Cardiac muscle cell (in vitro differentiated cells and primary cell): ENCODE measurements around the gene GH2. TPM values are rescaled to one million over a fixed set of nuclear protein-coding genes. Genes with fewer than 3 reads are reported as not detected.
A peak's percentile ranks its signal among the peaks of the same experiment; 100 is the strongest.
"Not testable (repeated sequence)": the region's sequence is repeated elsewhere in the genome, so short reads cannot be mapped to it uniquely, and the experiment has no call there.

Source experiments
- DNase-seq, 2 donors: peaks; one replicate each; pipeline versions ENCODE4 v3.0.0 to v3.0.0-alpha.2; 2010 to 2017; ENCODE audit warnings: low read depth in 1 of 2, low spot score in 1 of 2
- H3K27ac ChIP-seq: fragments of 200-600 bp; sonication (generic); 2 replicates; pipeline ENCODE4 v1.5.1; 2016
- H3K27me3 ChIP-seq: fragments of 200-600 bp; sonication (generic); 2 replicates; pipeline ENCODE4 v1.6.0; 2016; ENCODE audit warnings: control low read depth
- H3K36me3 ChIP-seq: fragments of 200-600 bp; sonication (generic); 2 replicates; pipeline ENCODE4 v1.5.1; 2016; ENCODE audit warnings: control low read depth
- H3K4me1 ChIP-seq: fragments of 200-600 bp; sonication (generic); 2 replicates; pipeline ENCODE4 v1.8.1; 2017; ENCODE audit warnings: low read depth, mild to moderate bottlenecking, mixed run types
- H3K4me3 ChIP-seq: fragments of 200-600 bp; sonication (generic); 2 replicates; pipeline ENCODE4 v1.5.1; 2016; ENCODE audit warnings: mild to moderate bottlenecking
- H3K9me3 ChIP-seq: fragments of 200-600 bp; sonication (generic); 2 replicates; pipeline ENCODE4 v1.5.1; 2017; ENCODE audit warnings: low read depth, mild to moderate bottlenecking, control low read depth
- polyA plus RNA-seq: library from polyadenylated mRNA; unstranded; fragments of >200 nt; fragmentation: Nextera tagmentation; extraction: Ambion mirVana; gene quantifications from 2 replicates; pipeline ENCODE4 v1.2.1, GENCODE V29; 2016
- total RNA-seq: library from RNA; depleted of rRNA; stranded (reverse); fragments of >200 nt; gene quantifications from 2 replicates; pipeline ENCODE4 v1.2.3, GENCODE V29; 2016
- TF ChIP-seq, protein P1 (sequence below): IDR thresholded peaks from 2 replicates; pipeline ENCODE4 v1.5.1; 2012; ENCODE audit warnings: low read depth, mild to moderate bottlenecking, low read length

The GH2 gene
- total and polyA plus RNA-seq, 2 experiments from 2014 or later: 0.35 TPM; not detected in 1

DNA sequence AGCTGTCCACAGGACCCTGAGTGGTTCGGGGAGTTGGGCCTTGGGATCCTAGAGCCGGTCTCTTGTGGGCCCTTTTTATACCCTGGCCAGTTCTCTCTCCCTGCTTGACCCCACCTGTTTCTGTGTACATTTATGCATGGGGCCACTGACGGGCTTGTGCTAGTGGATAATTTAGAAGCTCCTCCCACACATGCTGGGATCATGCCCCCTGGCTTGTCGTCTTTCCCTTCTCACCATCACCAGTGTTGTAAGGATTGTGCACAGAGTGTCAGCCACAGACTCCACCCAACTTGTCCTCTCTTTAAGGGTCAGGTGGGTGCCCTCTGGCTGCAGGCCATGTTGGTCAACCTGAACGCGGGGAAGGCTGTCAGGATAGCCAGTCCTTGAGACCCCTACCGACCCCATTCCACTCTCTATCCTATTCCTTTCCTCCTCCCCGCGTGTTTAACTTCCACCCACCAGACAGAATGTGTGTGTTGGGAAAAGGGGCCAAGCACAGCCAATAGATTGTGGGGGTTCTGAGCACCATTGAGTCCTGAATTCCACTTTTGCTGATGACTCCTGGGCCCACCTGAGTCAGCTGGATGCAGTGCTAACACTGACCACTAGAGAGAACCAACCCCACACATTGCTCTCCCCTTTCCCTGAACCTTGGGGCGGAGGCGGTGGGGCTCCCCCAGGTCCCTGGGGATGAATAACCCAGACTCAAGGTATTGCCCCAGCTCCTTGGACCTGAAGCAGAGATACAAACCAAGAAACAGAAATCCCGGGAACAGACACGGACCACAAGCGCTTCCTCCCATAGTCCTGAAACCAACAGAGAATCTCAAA, 15.0 kb upstream of the GH2 start, which contains the start of gene CSH1:
CSH1 (minus strand) TSS at position 51 of the 831 bp plus-strand sequence. CDS start 63 bp downstream, outside the sequence.
- H3K4me3 ChIP-seq, H3K27ac ChIP-seq, DNase-seq, H3K27me3 ChIP-seq, H3K4me1 ChIP-seq, H3K36me3 ChIP-seq, H3K9me3 ChIP-seq: not testable (repeated sequence)

GRCh38 chr17:63894821-63895220, 13.1 kb upstream of the GH2 start:
- H3K4me1 ChIP-seq, DNase-seq, H3K4me3 ChIP-seq, H3K36me3 ChIP-seq, H3K9me3 ChIP-seq, H3K27me3 ChIP-seq, H3K27ac ChIP-seq: not testable (repeated sequence)

DNA sequence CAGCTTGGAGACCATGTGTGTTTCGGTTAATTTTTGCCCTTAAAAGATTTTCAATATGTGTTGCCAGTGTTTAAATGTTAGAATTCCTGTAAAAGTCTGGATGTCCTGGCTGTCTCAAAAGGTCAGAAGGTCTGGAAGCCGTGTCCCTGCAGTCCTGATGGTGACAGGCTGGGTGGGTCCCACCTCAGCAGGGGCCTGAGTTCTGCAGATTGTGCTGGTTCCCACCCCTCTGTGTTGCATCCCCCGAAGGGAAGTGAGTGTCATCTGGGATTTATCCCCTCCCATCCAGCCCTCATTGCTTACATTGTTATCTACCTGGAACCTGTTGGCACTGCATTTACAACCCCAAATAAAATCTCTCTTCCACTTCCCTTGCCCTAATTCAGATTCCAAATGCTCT, 12.3 kb upstream of the GH2 start:
- not testable (repeated sequence) for H3K27ac ChIP-seq, H3K27me3 ChIP-seq, H3K4me1 ChIP-seq, H3K36me3 ChIP-seq, H3K4me3 ChIP-seq, DNase-seq, H3K9me3 ChIP-seq

DNA sequence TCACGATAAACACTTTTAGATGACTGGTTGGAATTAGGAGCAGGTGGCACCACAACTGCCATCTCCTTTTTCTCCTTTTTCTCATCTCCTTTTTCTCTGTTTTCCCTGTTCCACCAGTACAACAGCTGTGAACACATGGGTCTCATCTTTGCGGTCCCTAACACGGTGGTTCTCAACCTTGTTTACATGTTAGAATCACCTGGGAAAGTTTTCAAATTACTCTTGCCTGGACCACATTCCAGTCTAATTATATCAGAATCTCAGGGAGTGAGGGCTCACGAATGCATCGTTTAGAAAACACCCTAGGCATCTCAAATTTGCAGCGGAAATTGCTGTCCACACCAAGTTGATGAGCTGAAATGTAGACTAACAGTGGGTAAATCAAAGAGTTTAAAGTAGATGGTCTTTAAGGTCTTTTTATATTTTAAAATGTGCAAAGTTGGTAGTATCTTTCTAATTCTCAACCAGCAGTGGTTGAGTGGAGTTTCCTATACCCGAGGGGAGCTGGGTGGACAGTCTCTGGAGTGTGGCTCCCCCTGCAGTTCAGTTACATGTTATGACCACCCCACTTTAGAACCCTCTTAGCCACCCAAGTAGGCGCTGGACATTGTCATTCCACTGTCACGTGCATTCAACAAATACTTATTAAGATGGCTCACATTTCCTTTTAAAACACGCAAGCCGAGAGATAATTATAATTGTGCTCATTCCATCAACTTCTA, 10.7 kb upstream of the GH2 start:
- H3K9me3 ChIP-seq, H3K4me1 ChIP-seq, H3K36me3 ChIP-seq, H3K27ac ChIP-seq, H3K4me3 ChIP-seq, H3K27me3 ChIP-seq: not testable (repeated sequence)
- TF ChIP-seq, protein P1, sequence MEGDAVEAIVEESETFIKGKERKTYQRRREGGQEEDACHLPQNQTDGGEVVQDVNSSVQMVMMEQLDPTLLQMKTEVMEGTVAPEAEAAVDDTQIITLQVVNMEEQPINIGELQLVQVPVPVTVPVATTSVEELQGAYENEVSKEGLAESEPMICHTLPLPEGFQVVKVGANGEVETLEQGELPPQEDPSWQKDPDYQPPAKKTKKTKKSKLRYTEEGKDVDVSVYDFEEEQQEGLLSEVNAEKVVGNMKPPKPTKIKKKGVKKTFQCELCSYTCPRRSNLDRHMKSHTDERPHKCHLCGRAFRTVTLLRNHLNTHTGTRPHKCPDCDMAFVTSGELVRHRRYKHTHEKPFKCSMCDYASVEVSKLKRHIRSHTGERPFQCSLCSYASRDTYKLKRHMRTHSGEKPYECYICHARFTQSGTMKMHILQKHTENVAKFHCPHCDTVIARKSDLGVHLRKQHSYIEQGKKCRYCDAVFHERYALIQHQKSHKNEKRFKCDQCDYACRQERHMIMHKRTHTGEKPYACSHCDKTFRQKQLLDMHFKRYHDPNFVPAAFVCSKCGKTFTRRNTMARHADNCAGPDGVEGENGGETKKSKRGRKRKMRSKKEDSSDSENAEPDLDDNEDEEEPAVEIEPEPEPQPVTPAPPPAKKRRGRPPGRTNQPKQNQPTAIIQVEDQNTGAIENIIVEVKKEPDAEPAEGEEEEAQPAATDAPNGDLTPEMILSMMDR: peak; percentile 45
- DNase-seq: peak in 1 of 2 donors; percentile 33

GRCh38 chr17:63889026-63889848, 7.5 kb upstream of the GH2 start:
- H3K9me3 ChIP-seq, H3K4me1 ChIP-seq, H3K36me3 ChIP-seq, H3K4me3 ChIP-seq, H3K27ac ChIP-seq, H3K27me3 ChIP-seq: not testable (repeated sequence)
- peak; percentile 43 to 64 for DNase-seq
- TF ChIP-seq, protein P1: peak; percentile 44

DNA sequence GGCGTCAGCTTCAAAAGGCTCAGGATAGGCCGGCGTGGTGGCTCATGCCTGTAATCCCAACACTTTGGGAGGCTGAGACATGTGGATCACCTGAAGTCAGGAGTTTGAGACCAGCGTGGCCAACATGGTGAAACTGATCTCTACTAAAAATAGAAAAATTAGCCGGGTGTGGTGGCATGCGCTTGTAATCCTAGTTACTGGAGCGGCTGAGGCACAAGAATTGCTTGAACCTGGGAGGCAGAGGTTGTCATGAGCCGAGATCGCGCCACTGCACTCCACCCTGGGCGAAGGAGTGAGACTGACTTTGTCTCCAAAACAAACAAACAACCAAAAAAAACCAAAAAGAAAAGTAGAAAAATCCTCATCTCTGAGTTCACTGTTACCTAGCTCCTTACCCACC, 3.4 kb upstream of the GH2 start:
- DNase-seq, H3K27me3 ChIP-seq, H3K9me3 ChIP-seq, H3K36me3 ChIP-seq, H3K27ac ChIP-seq, H3K4me3 ChIP-seq, H3K4me1 ChIP-seq: not testable (repeated sequence)

DNA sequence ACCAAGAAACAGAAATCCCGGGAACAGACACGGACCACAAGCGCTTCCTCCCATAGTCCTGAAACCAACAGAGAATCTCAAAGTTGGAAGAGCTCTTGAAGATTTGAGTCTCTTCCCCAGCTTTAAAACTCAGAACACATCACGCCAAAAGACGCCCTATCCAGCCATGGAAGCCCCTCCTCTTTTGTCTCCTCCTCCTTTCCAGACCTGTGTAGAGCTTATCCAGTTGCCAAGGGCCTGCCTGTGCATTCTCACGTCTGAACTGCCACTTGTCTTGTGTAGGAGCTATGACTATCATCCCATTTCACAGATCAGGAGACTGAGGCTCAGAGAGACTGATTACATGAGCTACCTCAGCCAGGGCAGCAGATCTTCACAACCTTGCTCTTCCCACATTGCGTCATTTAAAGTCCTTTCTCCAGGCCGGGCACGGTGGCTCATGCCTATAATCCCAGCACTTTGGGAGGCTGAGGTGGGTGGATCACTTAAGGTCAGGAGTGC, 932 bp upstream of the GH2 start:
- H3K36me3 ChIP-seq, H3K4me3 ChIP-seq, H3K27ac ChIP-seq, H3K9me3 ChIP-seq, H3K27me3 ChIP-seq, DNase-seq, H3K4me1 ChIP-seq: not testable (repeated sequence)
